PC-3 (cell line): ENCODE results near the gene DUOX2. TPM values are rescaled to one million over a fixed set of nuclear protein-coding genes. Genes with fewer than 3 reads are reported as not detected.

Experiments
- ATAC-seq: fragments of 200-7000 bp; cut with Tn5 transposase; 2 replicates; pipeline ENCODE4 v1.9.1; 2020; ENCODE audit warnings: mild to moderate bottlenecking, moderate library complexity
- BruUV-seq: library from RNA; stranded (reverse); fragments of 400-500 nt; replicated peaks from 2 replicates; lab custom pipeline; 2021; lab: Mats Ljungman, UMichigan
- CTCF ChIA-PET: fragments of 300-600 bp; sonication (Branson Sonifier 250); formaldehyde crosslinking; loops from one replicate; lab custom pipeline; 2022; ENCODE audit warnings: antibody characterized with exemption; lab: Charles Lee
- POLR2A ChIA-PET: fragments of 300-600 bp; sonication (Branson Sonifier 250); formaldehyde crosslinking; loops from one replicate; lab custom pipeline; 2022; ENCODE audit warnings: antibody characterized with exemption; ENCODE audit not compliant: unreplicated experiment; lab: Charles Lee
- DNase-seq: peaks from one replicate; pipeline ENCODE4 v3.0.0-alpha.2; 2015
- H2AFZ ChIP-seq: fragments of 300-600 bp; sonication (generic); 2 replicates; pipeline ENCODE4 v1.6.0; 2016; ENCODE audit warnings: antibody characterized with exemption, low read length
- H3F3A ChIP-seq: fragments of 300-600 bp; sonication (generic); one replicate; pipeline ENCODE4 v1.6.0; 2017; ENCODE audit warnings: antibody characterized with exemption, low read length, control low read depth, mild to moderate bottlenecking; ENCODE audit not compliant: unreplicated experiment
- H3K27ac ChIP-seq: fragments of 300-600 bp; sonication (generic); 2 replicates; pipeline ENCODE4 v1.5.1; 2016; ENCODE audit warnings: mild to moderate bottlenecking, low read length
- H3K27me3 ChIP-seq: fragments of 300-600 bp; sonication (generic); 2 replicates; pipeline ENCODE4 v1.6.1; 2016; ENCODE audit warnings: low read length, mixed read lengths
- H3K36me3 ChIP-seq: fragments of 300-600 bp; sonication (generic); 2 replicates; pipeline ENCODE4 v1.6.1; 2016; ENCODE audit warnings: low read depth, mixed run types, low read length, mixed read lengths
- H3K4me1 ChIP-seq: fragments of 300-600 bp; sonication (generic); 2 replicates; pipeline ENCODE4 v1.5.1; 2016; ENCODE audit warnings: low read length; ENCODE audit not compliant: insufficient read depth
- H3K4me2 ChIP-seq: fragments of 300-600 bp; sonication (generic); 2 replicates; pipeline ENCODE4 v1.6.0; 2016; ENCODE audit warnings: low read length
- H3K4me3 ChIP-seq: fragments of 300-600 bp; sonication (generic); 2 replicates; pipeline ENCODE4 v1.5.1; 2016; ENCODE audit warnings: mild to moderate bottlenecking, low read length, mixed read lengths
- H3K79me2 ChIP-seq: fragments of 300-600 bp; sonication (generic); 2 replicates; pipeline ENCODE4 v1.6.1; 2017; ENCODE audit warnings: low read length, mixed read lengths
- H3K9ac ChIP-seq: fragments of 300-600 bp; sonication (generic); 2 replicates; pipeline ENCODE4 v1.6.0; 2016; ENCODE audit warnings: mild to moderate bottlenecking, low read length
- H3K9me2 ChIP-seq: fragments of 300-600 bp; sonication (generic); replicated peaks from 2 replicates; pipeline ENCODE4 v1.6.1; 2016; ENCODE audit warnings: mixed run types, low read length, mixed read lengths
- H3K9me3 ChIP-seq: fragments of 300-600 bp; sonication (generic); 2 replicates; pipeline ENCODE4 v1.6.1; 2016; ENCODE audit warnings: low read length, mixed read lengths
- H4K20me1 ChIP-seq: fragments of 300-600 bp; sonication (generic); 2 replicates; pipeline ENCODE4 v1.6.1; 2016; ENCODE audit warnings: low read length, mixed read lengths
- CTCF ChIP-seq: fragments of 300-600 bp; sonication (generic); conservative IDR thresholded peaks from 2 replicates; pipeline ENCODE4 v1.5.1; 2017; ENCODE audit warnings: antibody characterized with exemption, low read depth, mild to moderate bottlenecking, low read length
- EZH2 ChIP-seq: fragments of 300-600 bp; sonication (generic); IDR thresholded peaks from one replicate; pipeline ENCODE4 v1.6.1; 2017; ENCODE audit warnings: antibody characterized with exemption, mild to moderate bottlenecking, low read length; ENCODE audit not compliant: unreplicated experiment
- EZH2phosphoT487 ChIP-seq: fragments of 300-600 bp; sonication (generic); IDR thresholded peaks from 2 replicates; pipeline ENCODE4 v1.6.1; 2018; ENCODE audit warnings: mild to moderate bottlenecking, antibody characterized with exemption, low read length, borderline replicate concordance
- intact Hi-C: fragments of 100-400 bp; cut with micrococcal nuclease; formaldehyde crosslinking; loops from 2 replicates; pipeline ENCODE4 v1.9.0; 2023
- total RNA-seq: library from RNA; depleted of rRNA; stranded (reverse); fragments of >200 nt; gene quantifications from 2 replicates; pipeline ENCODE4 v1.2.3, GENCODE V29; 2014

The DUOX2 gene
- total RNA-seq, 1 experiment from 2014 or later: not detected

DNA sequence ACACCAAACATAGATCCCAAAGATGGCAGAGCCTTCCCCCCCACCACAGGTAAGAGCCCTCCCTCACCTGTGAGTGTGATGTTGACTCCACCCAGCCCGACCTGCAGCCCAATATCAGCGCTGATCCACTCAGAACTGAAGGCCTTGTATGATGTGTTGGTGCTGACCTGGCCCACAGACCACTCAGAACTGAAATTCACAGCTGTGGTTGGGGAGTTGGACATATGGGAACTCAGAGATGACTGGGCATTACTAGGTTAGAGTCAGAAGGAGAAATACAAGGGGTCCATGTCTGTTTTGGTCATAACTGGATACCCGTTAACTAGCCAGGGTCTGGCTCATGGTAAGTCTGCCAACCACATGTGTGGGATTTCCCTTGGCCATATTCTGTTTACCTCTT lies 7.0 kb upstream of the DUOX2 start:
- no peaks in the 10 kb centered on the region for H3K9me3 ChIP-seq
- ChIA-PET CTCF (no interaction called here), POLR2A (no interaction called here)
- H4K20me1 ChIP-seq: no peaks in the 10 kb centered on the region
- DNase-seq: no peak
- no peak overlapping the region for H3K27ac ChIP-seq
- H3K4me1 ChIP-seq: peaks cover 17% of the 10 kb centered on the region
- no peaks in the 10 kb centered on the region for H3K36me3 ChIP-seq
- no peak overlapping the region for H3K4me2 ChIP-seq
- no peaks in the 10 kb centered on the region for H3K27me3 ChIP-seq
- TF ChIP-seq EZH2 (no peak), EZH2phosphoT487 (no peak), CTCF (no peak)
- H3F3A ChIP-seq: no peaks in the 10 kb centered on the region
- no TSS peak for BruUV-seq
- intact Hi-C loops: loop anchor here (10.0 kb wide), 2 partner anchors 84 to 156 kb away; no protein-coding TSS in a partner anchor
- no peak overlapping the region for H3K9ac ChIP-seq
- no peaks in the 10 kb centered on the region for H3K9me2 ChIP-seq
- no peak overlapping the region for H3K4me3 ChIP-seq
- H2AFZ ChIP-seq: no peak overlapping the region
- no peak for ATAC-seq
- no peaks in the 10 kb centered on the region for H3K79me2 ChIP-seq

DNA sequence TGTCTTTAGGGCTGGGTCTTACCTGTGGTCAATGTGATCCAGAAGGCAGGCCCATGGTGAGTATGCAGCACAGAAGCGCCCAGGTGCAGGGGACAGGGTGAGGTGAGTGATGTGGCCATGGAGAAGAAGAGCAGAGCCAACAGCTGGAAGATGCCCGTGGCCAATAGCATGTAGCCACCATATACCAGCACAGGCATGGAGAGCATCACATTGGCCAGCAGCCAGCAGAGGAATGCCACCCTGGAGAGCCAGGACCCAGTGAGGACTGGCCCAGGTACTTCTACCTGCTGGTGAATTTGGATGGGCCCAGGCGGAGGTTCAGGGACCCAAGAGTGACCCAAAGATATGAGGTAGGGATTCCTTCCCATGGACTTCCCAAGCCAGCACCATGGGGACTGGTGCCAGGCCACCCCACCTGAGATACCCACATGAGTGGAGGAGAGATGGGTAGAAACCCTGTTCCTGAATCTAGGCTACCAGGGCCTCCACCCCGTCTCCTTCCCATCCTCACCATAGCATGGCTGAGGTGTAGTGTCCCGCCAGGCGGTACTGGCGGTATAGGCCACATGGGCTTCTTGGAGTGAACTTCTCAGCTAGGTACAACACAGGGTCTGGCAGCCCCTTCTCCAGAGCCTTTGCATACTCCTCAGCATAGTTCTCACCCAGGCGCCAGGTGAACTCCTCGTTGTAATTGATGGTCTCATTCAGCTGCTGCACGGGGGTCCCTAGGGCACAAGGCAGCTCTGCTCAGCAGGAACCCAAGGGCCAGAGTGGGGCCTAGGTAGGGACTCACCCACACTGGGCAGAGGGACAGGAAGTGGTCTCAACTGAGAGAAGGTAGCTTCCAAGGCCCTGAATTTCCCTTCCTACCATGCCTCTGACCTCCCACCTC lies 6.4 kb upstream of the DUOX2 start:
- ATAC-seq (no peak), DNase-seq (no peak)
- Histone ChIP-seq H3K9me2 (no peaks in the 10 kb centered on the region), H4K20me1 (no peaks in the 10 kb centered on the region), H3K79me2 (no peaks in the 10 kb centered on the region), H3K4me1 (peaks cover 17% of the 10 kb centered on the region), H3K9me3 (no peaks in the 10 kb centered on the region), H3K9ac (no peak overlapping the region), H3K4me2 (no peak overlapping the region), H2AFZ (no peak overlapping the region), H3K27me3 (no peaks in the 10 kb centered on the region), H3K36me3 (no peaks in the 10 kb centered on the region), H3F3A (no peaks in the 10 kb centered on the region), H3K27ac (no peak overlapping the region), H3K4me3 (no peak overlapping the region)
- no peak for TF ChIP-seq EZH2phosphoT487
- TF ChIP-seq CTCF: no peak
- TF ChIP-seq EZH2: no peak
- ChIA-PET POLR2A (no interaction called here), CTCF (no interaction called here)
- no TSS peak for BruUV-seq
- intact Hi-C loops: loop anchor here (10.0 kb wide), 2 partner anchors 84 to 156 kb away; no protein-coding TSS in a partner anchor

DNA sequence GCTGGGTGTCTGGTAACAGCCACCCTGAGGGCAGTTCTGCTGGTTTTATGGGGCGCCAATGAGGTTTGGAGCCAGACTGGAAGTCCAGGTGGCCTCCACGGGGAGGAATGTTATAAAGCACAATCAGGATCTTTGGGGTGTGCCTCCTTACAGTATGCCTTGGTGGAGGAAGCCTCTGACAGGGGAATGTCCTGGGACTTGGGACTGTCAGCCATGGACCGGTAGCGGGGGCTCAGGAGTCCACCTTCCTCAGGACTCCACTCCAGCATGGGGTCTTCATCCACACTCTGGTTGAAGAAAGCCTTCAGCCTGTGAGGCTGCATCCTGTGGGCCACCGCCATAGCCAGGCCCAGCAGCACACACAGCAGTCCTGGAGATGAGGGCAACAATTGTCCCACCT lies 5.0 kb upstream of the DUOX2 start:
- H3K4me3 ChIP-seq: no peak overlapping the region
- intact Hi-C loops: no loop called here

More for the DNA sequence above, 5.0 kb upstream of the DUOX2 start:
- peaks cover 17% of the 10 kb centered on the region for H3K4me1 ChIP-seq
- H3K9ac ChIP-seq: no peak overlapping the region
- H3K4me2 ChIP-seq: no peak overlapping the region
- TF ChIP-seq CTCF (no peak), EZH2phosphoT487 (no peak), EZH2 (no peak)
- ATAC-seq (no peak), DNase-seq (no peak)
- H3K9me3 ChIP-seq: no peaks in the 10 kb centered on the region
- no peaks in the 10 kb centered on the region for H3K9me2 ChIP-seq
- no peak overlapping the region for H2AFZ ChIP-seq
- no TSS peak for BruUV-seq
- no peaks in the 10 kb centered on the region for H4K20me1 ChIP-seq
- no peaks in the 10 kb centered on the region for H3K79me2 ChIP-seq
- no peaks in the 10 kb centered on the region for H3F3A ChIP-seq
- no peak overlapping the region for H3K27ac ChIP-seq
- H3K27me3 ChIP-seq: peaks cover 2% of the 10 kb centered on the region
- ChIA-PET POLR2A (no interaction called here), CTCF (interaction anchor here (1.3 to 1.6 kb wide), 3 partner anchors 8 to 266 kb away, joined by 4 to 25 read pairs (median 5); no protein-coding TSS in a partner anchor)
- no peaks in the 10 kb centered on the region for H3K36me3 ChIP-seq
